ENCODE data around the gene CSNK1G1. TPM values are rescaled to one million over a fixed set of nuclear protein-coding genes. Genes with fewer than 3 reads are reported as not detected.

CSNK1G1 gene
- total and polyA plus RNA-seq, 2 of the 8 experiments (the other 6 are each of a cell fraction or from before 2014, with no cell fraction given), result 6.0 to 12.9 TPM

DNA sequence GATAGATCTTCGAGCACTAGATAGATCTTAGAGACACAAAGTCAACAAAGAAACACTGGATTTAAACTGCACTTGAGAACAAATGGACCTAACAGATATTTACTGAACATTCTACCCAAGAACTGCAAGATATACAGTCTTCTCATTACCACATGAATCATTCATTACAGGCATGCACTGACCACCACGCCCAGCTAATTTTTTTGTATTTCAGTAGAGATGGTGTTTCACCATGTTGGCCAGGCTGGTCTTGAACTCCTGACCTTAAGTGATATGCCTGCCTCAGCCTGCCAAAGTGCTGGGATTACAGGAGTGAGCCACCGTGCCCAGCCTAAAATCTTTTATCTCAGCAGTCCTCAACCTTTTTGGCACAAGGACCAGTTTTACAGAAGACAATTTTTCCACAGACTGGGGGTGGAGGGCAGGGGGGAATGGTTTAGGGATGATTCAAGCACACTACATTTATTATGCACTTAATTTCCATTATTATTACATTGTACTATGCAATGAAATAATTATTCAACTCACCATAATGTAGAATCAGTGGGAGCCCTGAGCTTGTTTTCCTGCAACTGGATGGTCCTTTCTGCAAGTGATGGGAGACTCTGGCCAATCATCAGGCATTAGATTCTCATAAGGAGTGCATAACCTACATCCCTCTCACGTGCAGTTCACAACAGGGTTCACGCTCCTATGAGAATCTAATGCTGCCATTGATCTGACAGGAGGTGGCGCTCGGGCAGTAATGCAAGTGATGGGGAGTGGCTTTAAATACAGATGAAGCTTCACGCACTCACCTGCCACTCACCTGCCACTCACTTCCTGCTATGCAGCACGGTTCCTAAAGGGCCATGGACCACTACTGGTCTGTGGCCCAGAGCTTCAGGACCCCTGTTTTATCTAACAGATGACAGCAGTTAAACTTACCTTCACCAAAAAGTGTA is 21.7 kb downstream of the CSNK1G1 start (continued):
- TF ChIP-seq, protein P1, sequence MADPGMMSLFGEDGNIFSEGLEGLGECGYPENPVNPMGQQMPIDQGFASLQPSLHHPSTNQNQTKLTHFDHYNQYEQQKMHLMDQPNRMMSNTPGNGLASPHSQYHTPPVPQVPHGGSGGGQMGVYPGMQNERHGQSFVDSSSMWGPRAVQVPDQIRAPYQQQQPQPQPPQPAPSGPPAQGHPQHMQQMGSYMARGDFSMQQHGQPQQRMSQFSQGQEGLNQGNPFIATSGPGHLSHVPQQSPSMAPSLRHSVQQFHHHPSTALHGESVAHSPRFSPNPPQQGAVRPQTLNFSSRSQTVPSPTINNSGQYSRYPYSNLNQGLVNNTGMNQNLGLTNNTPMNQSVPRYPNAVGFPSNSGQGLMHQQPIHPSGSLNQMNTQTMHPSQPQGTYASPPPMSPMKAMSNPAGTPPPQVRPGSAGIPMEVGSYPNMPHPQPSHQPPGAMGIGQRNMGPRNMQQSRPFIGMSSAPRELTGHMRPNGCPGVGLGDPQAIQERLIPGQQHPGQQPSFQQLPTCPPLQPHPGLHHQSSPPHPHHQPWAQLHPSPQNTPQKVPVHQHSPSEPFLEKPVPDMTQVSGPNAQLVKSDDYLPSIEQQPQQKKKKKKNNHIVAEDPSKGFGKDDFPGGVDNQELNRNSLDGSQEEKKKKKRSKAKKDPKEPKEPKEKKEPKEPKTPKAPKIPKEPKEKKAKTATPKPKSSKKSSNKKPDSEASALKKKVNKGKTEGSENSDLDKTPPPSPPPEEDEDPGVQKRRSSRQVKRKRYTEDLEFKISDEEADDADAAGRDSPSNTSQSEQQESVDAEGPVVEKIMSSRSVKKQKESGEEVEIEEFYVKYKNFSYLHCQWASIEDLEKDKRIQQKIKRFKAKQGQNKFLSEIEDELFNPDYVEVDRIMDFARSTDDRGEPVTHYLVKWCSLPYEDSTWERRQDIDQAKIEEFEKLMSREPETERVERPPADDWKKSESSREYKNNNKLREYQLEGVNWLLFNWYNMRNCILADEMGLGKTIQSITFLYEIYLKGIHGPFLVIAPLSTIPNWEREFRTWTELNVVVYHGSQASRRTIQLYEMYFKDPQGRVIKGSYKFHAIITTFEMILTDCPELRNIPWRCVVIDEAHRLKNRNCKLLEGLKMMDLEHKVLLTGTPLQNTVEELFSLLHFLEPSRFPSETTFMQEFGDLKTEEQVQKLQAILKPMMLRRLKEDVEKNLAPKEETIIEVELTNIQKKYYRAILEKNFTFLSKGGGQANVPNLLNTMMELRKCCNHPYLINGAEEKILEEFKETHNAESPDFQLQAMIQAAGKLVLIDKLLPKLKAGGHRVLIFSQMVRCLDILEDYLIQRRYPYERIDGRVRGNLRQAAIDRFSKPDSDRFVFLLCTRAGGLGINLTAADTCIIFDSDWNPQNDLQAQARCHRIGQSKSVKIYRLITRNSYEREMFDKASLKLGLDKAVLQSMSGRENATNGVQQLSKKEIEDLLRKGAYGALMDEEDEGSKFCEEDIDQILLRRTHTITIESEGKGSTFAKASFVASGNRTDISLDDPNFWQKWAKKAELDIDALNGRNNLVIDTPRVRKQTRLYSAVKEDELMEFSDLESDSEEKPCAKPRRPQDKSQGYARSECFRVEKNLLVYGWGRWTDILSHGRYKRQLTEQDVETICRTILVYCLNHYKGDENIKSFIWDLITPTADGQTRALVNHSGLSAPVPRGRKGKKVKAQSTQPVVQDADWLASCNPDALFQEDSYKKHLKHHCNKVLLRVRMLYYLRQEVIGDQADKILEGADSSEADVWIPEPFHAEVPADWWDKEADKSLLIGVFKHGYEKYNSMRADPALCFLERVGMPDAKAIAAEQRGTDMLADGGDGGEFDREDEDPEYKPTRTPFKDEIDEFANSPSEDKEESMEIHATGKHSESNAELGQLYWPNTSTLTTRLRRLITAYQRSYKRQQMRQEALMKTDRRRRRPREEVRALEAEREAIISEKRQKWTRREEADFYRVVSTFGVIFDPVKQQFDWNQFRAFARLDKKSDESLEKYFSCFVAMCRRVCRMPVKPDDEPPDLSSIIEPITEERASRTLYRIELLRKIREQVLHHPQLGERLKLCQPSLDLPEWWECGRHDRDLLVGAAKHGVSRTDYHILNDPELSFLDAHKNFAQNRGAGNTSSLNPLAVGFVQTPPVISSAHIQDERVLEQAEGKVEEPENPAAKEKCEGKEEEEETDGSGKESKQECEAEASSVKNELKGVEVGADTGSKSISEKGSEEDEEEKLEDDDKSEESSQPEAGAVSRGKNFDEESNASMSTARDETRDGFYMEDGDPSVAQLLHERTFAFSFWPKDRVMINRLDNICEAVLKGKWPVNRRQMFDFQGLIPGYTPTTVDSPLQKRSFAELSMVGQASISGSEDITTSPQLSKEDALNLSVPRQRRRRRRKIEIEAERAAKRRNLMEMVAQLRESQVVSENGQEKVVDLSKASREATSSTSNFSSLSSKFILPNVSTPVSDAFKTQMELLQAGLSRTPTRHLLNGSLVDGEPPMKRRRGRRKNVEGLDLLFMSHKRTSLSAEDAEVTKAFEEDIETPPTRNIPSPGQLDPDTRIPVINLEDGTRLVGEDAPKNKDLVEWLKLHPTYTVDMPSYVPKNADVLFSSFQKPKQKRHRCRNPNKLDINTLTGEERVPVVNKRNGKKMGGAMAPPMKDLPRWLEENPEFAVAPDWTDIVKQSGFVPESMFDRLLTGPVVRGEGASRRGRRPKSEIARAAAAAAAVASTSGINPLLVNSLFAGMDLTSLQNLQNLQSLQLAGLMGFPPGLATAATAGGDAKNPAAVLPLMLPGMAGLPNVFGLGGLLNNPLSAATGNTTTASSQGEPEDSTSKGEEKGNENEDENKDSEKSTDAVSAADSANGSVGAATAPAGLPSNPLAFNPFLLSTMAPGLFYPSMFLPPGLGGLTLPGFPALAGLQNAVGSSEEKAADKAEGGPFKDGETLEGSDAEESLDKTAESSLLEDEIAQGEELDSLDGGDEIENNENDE (IDR thresholded peaks at IDR 0.05; ENCODE audit: insufficient replicate concordance, low read length), result no peak
